Midbrain (tissue), 1 donor: ENCODE data around the gene CDK6.
"Not testable (repeated sequence)": the region's sequence is repeated elsewhere in the genome, so short reads cannot be mapped to it uniquely, and the experiment has no call there.

Experiments
- DNase-seq: peaks from one replicate; lab custom pipeline; 2025; lab: John Stamatoyannopoulos, UW

CDK6 gene

DNA sequence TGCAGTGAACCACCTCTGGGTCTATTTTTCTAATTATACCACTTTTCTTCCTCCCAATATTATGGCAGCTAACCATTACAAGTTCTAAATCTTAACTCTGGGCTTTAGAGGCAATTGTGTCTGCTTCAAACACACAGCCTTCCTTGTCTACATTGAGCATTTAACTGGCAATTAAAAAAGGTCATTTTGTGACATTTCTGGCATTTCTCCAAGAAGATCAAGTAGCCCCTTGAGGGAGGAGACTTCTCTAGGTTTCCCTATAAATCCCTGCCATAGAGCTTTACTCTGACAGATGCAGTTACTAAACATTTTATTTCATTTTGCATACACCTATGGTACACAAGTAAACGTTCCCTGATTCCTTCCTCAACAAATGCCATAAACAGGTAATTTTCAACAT, 212.8 kb downstream of the CDK6 start:
- no peak for DNase-seq

DNA sequence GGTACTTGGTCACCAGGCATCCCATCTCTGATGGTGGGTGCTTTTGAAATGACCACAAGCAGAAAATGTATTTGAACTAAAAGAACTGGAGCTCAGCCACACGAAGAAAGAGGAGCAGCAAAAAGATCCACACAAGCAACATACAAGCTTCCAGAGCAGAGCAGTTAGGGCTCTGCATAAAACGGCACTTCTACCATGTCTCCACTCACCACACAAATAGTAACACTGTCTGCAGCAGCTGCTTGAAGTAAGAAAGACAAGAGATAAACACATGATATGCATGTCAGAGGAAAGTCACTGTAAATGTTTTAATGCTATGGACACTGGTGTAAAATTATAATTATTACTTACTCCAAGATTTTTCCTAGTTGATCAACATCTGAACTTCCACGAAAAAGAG, 213.7 kb downstream of the CDK6 start:
- DNase-seq, result no peak

DNA sequence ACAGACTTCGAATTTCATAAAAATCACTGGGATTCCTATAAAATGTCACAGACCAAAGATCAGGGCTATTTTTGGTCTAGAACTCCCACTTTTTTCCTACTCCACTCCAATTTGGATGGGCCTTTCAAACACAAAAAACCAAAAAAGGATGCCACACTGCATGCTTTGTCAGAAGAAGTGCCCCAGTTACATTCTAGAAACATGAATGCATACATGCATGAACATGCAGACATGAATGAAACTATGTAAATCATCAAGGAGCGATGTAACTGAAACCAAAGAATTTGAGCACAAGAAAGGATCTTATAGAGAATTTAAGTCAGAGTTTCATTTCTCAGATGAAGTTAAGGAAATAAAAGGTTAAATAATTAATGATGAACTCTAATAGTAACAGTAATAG, 214.3 kb downstream of the CDK6 start:
- DNase-seq, result no peak

DNA sequence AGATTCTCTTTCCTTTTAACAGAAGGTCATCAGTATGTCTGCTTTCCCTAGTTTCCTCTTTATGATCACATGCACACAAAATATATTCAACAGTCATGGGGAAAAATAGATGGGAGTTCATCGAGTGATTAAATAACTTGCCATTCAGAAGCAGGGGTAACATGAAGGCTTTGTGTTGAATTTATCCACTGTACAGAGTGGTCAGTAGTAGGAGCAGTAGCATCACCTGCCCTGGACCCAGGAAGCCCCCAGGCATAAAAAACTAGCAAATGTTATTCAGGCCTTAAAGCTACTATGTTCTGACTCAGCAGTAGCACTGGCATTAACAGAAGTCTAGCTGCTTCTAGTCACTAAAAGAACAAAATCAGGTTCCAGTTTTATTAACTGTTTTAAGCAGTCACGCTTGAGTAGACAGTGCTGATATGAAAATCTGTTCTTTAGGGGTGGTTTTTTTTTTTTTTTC, 214.8 kb downstream of the CDK6 start:
- DNase-seq, result no peak

DNA sequence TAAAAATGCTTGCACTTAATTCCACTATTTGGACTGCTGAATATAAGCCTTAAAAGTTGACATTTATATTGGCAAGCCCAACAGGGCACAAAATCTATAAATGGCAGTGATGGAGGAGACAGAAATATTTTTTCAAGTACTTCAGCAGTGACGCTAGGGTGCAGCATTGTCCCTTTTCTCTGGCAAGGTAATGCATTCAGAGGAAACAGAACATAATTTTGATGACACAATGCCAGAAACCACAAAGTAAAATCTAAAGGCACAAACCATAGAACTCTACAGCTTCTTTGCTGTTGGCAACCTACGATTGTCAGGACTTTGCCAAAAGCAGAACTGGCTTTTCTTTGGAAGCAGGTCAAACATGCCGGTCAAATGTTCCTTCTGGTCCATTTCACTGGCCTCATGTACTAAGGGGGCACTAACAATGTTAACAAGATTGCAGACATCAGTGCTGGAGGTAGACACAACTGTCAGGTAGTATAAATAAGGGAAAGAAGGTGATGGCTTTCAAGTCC, 215.3 kb downstream of the CDK6 start:
- peak; percentile 77 for DNase-seq

DNA sequence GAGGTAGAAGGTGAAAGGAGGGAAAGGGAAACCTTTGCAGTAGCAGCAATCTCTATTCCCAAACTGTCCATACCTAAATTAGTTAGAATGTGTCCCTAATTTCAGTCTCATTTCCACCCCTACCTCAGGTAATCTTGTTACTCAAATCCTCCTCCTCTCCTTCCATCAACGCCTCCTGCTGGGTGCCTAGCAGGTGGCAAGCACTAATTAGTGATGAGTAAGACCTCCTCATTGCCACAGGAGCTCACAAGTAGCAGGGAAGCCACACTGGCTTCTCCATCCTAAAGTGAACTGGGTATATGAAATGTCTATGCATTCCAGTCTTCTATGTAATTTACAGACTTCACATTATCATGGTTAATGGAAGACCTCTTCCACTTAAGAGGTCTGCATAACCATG, 220.5 kb downstream of the CDK6 start:
- DNase-seq, result no peak

DNA sequence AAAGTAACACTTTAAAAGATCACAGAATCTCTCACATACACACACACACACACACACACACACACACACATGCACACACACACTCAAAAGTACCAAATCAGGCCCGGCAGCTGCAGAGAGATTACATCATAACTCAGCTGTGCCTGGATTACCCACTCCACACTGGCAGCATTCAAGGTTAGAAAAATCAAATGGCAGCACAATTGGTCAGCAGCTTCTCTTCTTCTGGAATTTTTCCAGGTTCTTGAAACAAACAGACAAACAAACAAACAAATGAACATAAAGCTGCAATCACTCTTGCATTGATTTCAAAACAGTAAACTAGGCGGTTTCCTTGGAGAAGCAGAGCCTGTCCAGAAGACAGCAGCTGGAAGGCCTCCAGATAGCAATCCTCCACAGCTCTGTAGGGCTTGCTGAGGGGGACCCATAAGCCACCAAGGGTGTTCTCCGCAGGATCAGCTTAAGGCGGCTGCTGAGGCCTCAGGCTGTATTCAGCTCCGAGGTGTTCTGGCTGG, 221.7 kb downstream of the CDK6 start:
- peak; percentile 72 for DNase-seq

DNA sequence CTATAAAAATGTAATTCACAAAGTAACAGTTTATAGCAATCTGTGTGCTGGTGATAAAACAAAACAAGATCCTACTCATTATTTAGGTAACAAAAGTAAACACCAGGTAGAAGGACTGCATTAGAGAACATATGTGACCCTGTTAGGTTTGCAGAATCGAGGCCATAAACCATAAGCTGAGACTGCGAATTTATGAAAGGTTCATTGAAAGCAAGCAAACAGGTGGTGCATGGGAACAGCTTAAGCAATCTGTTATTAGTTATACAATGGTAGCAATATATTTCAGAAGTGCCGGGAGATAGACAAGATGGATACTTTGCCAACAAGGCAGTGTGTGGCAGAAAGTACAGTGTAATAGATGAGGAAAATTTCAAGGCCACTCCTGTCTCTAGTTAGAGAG, 222.7 kb downstream of the CDK6 start:
- no peak for DNase-seq

DNA sequence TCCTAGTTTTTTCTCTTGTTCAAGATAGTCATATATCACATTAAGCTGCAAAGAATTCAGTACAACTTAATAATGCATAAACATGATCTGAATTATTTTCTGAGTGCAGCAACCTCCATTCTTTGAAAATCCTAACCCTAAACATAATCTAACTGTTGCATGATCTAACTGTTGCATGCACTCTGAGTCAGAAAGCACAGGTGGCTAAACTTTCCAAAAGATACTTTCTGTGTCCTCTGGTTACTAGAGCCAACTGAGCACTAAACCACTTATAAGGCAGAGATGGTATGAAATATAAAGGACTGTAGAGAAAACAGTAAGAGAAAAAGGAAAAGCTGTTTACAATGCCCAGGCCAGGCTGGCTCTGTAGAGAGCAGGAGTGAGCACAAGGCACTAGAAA, 223.2 kb downstream of the CDK6 start:
- no peak for DNase-seq

DNA sequence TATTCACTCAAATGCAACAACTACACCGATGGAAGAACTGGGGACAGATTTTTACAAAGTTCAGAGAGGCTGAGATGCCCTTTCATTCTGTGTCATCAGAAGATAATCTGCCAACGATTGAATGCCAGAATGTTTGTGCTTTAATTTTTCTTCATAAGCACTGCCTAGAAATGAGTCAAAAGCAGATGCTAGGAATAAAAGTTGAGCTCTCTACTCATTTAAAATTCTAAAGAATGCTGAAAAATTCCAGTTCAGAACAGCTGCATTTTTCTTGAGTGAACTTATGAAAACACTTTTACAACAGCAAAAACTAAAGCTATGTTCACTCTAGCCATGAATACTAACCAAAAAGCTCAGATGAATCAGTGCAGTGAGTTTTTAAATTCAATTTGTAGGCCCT, 223.9 kb downstream of the CDK6 start:
- DNase-seq, result no peak

DNA sequence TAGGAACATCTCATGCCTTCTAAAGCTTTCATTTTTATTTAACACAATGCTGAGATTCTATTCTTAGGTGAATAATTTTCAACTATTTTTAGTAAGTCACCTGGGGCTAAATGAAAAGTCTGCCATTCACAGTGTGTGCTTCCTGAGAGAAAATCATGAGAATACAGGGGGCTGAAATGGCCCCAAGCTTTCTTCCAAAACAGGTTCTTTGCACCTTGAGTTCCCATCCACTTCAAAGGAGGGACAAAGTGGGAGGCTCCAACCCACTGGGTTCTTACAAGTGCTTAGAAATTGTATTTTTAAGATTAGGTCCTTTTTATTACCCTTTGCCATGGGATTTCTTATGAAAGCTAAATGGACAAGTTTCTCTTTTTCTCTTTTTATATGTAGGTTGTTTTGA, 224.6 kb downstream of the CDK6 start:
- no peak for DNase-seq

DNA sequence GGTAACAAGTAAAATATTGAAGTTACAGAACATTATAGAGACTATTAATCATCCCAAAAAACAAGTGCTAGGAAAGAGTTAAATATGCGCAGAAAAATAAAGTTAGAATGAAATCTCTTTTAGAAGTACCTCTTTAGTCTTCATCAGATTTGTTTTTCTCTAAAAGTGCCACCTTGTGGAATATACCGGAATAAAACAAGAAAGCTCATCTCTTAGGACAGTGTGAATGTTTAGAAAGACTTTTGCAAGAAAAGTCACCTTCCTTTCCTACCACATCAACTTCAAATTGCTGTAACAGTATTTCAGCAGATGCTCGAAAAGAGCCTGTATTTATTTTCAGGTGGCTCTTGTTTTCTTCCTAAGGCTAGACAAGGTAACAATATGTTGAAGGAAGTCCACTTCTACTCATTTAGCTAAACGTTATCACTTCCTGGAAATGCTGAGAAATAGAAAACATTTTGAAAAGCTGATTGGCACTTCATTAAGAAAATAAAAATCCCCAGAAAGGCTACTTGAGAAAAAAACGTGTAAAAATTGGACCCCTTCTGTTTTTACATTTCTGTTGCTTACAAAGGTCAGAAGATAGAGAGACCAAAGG, 226.4 kb downstream of the CDK6 start:
- peak; percentile 55 for DNase-seq

DNA sequence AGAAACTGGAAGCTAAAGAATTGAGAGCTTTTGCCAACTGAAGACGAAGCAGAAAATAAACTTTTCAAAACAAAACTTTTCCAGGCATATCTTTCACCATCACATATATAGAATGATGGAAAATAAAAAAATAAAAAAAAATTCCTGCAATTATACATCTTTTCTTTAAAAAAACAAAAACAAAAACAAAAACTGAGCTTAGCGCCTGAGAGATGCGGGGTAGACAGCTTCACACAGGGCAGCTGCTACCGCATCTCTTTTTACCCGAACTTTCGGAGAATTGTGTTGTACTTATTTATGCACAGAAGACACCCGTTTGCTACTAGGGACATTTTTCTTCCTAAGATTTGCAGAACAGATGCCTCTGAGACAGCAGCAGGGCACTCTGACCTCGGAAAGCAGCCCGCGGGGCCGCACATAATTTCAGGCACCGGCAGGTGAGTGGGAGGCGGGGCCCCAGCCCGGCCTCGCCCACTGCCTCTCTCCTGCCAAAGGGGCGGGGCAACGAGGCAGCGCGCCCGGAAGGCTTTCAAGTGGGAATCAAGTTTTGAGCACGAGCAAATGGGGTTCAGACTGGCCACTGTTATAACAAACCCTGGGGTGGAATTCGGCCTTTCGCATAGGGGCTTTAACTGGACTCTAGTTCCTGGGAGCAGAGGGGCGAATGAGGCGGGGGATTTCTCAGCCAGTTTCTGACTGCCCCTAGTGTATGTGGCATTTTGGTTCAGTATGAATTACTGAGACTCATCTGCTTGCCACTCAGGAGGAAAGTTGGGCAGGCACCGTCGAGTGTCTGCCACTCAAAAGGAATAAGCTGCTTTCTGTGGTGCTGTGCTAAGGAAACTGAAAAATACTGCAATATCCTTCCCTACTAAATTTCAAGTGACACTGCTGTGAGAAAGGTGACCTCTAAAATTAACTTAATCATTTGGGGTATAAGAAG, 227.7 kb downstream of the CDK6 start:
- DNase-seq, result peak; percentile 15

DNA sequence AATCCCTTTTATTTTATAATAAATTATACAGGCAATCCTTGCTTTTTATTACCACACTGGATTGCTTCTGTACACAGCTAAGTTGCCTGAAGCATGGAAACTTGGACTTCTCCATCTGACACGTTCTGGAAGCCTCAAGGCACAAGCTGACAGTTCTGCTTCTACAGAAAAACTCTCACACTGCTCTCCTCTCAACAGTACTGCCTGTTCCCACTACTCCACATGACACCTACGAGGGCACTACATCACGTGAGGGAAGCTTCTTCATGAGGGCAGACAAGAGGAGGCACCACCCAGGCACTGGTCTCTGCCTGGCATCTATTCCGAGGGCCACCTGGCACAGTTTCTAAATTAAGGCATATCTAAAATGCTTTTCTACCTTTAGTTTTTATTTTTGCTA, 229.4 kb downstream of the CDK6 start:
- no peak for DNase-seq

DNA sequence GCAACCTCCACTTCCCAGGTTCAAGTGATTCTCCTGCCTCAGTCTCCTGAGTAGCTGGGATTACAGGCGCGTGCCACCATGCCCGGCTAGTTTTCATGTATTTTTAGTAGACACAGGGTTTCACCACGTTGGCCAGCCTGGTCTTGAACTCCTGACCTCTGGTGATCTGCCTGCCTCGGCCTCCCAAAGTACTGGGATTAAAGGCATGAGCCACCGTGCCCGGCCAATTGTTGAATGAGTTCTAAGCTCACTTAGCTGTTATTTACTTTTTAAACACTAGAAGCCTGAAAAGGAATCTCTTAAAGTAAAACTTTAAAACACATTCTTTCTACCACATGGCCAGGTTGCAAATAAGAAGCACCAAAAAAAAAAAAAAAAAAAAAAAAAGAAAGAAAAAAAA, 231.9 kb downstream of the CDK6 start:
- not testable (repeated sequence) for DNase-seq

DNA sequence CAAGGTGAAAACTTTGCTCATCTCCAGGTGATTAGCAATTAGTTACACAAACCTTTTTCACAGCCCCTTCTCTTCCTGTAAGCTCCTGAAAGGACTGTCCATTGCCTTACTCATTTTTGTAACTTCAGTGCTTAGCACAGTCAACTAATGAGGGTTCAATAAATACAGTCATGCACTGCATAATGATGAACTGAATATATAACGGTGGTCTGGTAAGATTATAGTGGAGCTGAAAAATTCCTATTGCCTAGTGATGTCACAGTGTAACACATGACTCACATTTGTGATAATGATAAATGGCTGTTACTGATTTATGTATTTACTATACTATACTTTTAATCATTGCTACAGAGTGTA, 233.3 kb downstream of the CDK6 start:
- no peak for DNase-seq

DNA sequence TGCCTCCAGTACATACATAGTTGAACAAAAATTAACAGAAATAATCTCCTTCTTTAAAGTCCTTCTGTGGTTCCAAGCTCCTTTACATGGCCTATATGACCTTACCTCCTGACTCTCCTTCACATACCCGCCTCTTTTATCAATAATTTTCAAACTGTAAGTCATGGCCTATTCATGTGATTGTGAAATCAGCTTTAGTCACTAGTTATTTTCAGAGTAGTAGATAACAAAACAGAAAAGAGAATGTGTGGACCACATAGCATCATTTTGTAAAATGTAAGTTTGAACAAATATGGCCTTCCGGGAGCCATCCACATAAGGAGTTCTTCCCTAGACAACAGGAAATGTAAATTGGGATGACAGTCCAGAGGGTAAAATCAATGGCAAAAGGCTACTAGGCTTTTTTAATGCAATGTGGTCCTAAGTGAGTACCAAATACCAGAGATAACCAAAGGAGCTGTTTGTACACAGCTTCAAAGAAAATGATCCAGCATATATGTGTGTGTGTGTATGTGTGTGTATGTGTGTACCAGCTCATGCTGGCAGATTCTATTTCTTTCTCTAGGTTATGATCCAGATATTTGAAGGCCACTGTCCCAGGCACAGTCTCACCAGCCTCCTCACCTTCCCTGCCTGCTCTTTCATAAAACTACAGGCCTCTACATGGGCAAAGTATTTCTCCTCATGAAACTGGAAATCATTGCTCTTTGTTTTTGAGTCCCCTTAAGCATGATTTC, 233.9 kb downstream of the CDK6 start:
- no peak for DNase-seq

DNA sequence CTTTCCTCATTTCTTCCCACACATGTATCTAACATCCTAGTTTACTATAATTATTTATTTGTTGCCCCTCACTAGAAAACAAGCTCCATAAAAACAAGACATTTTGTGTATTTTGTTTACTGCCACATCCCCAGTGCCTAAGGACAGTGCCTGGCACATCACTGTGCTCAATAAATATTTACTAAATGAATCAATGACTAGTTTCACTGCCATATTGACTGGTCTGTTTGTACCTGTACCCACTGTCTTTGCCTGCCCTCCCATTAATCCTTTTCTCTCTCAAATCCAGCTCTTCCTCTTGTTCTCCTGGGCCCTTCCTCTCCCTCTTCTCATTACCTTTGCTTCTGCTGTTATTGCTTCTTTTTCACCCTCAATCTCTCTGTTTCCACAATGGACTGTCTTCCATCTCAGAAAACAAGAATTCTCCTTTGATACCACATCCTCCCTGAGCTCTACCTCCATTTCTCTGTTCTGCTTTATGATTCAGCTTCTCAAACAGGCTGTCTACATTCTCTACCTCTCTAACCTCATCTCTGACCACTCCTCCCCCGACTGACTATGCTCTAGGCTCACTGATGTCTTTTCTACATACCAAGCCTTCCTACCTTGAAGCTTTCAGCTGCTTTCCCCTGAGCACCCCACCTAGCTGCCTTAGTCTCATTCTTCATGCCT, 237.9 kb downstream of the CDK6 start:
- DNase-seq, result no peak

DNA sequence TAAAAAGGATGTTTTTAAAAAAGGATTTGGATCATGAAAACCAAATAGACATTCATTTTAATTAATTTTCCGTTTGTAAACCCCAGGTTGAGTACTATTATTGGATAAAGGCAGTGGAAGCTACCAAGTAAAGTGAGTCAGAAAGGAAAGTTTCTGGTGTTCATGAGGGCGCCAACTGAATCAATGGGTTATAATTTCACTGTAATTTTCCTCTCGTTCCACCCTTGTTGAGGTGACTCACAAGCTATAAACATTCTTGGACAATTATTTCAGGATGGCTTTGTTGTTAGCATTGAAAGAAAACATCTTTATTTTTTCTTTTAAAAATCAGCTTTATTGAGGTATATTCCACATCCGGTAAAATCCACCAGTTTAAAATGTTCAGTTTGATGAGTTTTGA, 241.1 kb downstream of the CDK6 start:
- DNase-seq, result no peak

DNA sequence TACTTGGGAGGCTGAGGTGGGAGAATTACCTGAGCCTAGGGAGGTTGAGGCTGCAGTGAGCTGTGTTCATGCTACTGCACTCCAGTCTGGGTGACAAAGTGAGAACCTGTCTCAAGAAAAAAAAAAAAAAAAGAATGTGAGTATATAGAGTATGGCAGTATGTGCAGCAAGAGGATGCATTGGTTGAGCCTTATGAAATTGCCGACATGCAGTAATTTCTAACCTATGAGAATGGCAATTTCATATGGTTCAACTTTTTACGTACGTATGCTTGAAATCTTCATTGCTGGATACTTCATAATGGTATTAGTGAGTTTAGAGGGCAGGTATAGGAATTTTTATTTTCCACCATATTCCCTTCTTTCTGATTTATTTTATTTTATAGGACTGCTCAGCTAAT, 241.6 kb downstream of the CDK6 start:
- no peak for DNase-seq

DNA sequence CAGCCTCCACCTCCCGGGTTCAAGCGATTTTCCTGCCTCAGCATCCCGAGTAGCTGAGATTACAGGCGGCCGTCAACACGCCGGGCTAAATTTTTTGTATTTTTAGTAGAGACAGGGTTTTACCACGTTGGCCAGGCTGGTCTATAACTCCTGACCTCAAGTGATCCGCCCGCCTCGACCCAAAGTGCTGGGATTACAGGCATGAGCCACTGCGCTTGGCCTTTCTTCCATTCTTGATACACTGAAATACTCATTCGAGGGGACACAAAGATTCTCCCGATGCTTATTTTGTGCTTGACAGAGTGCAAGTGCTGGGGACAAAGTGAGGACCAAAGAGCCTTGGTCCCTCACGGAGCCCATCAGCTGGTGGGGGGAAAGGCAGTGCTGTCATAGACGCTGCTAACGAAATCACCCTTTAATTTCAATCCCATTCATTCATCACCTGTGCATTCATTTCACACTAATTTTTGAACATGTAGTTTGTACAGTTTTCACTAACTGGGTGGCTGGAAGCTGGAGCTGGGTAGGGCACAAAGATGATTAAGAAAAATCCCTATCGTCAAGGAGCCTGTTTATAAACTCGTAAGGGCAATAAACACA, 245.6 kb downstream of the CDK6 start:
- DNase-seq, result no peak
